ENCODE data around the gene BRCA1. TPM values are rescaled to one million over a fixed set of nuclear protein-coding genes. Genes with fewer than 3 reads are reported as not detected.
"Not testable (repeated sequence)": the region's sequence is repeated elsewhere in the genome, so short reads cannot be mapped to it uniquely, and the experiment has no call there.

The BRCA1 gene
- polyA plus RNA-seq, 3 donors, result 15.8 to 17.7 (median 16.5) TPM

DNA sequence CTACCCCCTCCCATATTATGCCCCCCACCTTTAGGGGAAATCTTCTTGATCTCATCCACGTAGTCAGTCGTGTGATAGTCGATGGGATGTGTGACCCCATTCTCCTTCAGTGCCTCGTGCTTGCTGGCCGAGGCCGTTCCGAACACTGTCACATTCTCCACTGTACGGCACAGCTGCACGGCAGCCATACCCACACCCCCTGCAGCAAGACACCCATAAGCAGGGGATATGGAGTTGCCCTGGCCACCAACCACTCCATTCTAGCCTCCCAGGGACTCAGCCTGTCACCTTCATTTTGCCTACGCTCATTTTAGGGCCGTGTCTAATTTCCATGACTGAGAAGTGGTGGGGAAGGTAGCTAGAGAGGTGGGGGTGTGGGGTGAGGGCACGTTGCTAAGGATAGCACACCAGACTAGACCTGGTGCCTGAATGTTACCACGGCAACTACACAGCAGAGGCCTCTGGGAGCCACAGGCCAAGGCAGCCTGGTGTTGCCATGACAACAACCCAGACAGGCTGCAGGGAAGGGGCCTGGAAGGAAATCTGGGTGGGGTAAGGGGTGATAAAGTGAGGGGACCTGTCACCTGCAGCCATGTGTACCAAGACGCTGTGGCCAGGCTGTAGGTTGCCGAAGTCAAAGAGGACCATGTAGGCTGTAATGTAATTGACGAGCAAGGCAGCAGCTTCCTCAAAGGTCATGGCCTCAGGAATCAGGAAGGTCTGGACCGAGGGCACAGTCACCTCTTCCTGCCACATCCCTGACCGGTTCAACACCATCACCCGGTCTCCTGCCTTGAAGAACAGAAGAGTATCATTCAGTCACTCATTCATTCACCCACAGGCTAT, 106.9 kb downstream of the BRCA1 start:
- peak in 1 of 11 donors; percentile 49 for DNase-seq (ENCODE audit: extremely low read depth in 1 of 11, low read depth in 9 of 11, low spot score in 4 of 11)

- DNase-seq (ENCODE audit: extremely low read depth in 1 of 11, low read depth in 9 of 11, low spot score in 4 of 11), result no peak
Measured at GRCh38 chr17:43016216-43016615, 108.9 kb downstream of the BRCA1 start.

GRCh38 chr17:43015579-43015978, 109.6 kb downstream of the BRCA1 start:
- no peak for DNase-seq (ENCODE audit: extremely low read depth in 1 of 11, low read depth in 9 of 11, low spot score in 4 of 11)

- no peak for DNase-seq (ENCODE audit: extremely low read depth in 1 of 11, low read depth in 9 of 11, low spot score in 4 of 11)
Measured at GRCh38 chr17:43014649-43015542, 110.3 kb downstream of the BRCA1 start.

GRCh38 chr17:43014020-43014648, 111.0 kb downstream of the BRCA1 start:
- DNase-seq (ENCODE audit: extremely low read depth in 1 of 11, low read depth in 9 of 11, low spot score in 4 of 11), result no peak

- DNase-seq (ENCODE audit: extremely low read depth in 1 of 11, low read depth in 9 of 11, low spot score in 4 of 11), result no peak
Measured at GRCh38 chr17:43013296-43013695, 111.9 kb downstream of the BRCA1 start.

GRCh38 chr17:43011728-43012472, 113.3 kb downstream of the BRCA1 start:
- no peak for DNase-seq (ENCODE audit: extremely low read depth in 1 of 11, low read depth in 9 of 11, low spot score in 4 of 11)

- DNase-seq (ENCODE audit: extremely low read depth in 1 of 11, low read depth in 9 of 11, low spot score in 4 of 11), result no peak
Measured at GRCh38 chr17:43010667-43011308, 114.4 kb downstream of the BRCA1 start.

DNA sequence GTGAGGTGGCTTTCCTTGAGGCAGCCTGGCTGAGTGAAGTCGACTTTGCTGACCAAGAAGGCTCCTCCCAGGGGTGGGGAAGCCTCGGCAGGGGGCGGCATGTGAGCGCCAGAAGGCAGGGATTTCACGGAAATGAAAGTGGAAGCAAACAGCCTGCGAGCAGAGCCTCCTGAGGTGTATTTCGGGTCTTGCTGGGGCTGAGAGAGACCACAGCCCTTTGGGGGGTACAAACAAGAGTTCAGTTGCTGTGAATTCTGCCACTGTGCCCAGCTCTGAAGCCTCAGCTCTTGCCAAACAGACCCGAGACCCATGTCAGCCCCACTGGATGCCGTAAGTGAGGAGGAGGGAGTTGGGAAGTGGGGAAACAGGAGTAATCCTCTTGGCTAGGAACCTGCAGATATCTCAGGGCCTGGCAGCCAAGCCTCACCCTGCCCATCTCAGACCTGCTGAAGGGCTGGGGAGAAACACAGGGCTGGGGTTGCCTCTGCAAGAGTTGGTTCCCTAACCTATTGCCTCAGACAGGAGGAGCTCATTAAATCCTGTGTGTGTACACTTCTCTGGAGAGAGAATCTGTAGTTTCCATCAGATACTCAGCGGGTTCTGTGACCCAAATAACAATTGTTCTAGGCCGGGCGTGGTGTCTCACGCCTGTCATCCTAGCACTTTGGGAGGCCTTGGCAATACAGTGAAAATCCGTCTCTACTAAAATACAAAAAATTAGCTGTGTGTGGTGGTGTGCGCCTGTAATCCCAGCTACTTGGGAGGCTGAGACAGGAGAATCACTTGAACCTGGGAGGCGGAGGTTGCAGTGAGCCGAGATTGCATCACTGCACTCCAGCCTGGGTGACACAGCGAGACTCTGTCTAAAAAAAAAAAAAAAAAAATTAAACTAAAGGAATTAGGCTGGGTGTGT, 118.3 kb downstream of the BRCA1 start, which contains the start of gene IFI35:
Gene IFI35 (plus strand): TSS at position 146 of the 913 bp plus-strand sequence. CDS start 164 bp downstream, at position 310.
- peak in 2 of 11 donors; percentile 62 to 70 for DNase-seq (ENCODE audit: extremely low read depth in 1 of 11, low read depth in 9 of 11, low spot score in 4 of 11)

- DNase-seq (ENCODE audit: extremely low read depth in 1 of 11, low read depth in 9 of 11, low spot score in 4 of 11), result no peak
Measured at GRCh38 chr17:43003542-43004172, 121.5 kb downstream of the BRCA1 start.

- DNase-seq (ENCODE audit: extremely low read depth in 1 of 11, low read depth in 9 of 11, low spot score in 4 of 11), result not testable (repeated sequence)
Measured at GRCh38 chr17:43000894-43001293, 124.3 kb downstream of the BRCA1 start.

GRCh38 chr17:42999003-42999525, 126.1 kb downstream of the BRCA1 start:
- DNase-seq (ENCODE audit: extremely low read depth in 1 of 11, low read depth in 9 of 11, low spot score in 4 of 11), result no peak

GRCh38 chr17:42997984-42998938, 126.9 kb downstream of the BRCA1 start, which contains the start of gene RPL27:
RPL27 (plus strand) TSS chr17:42998419; CDS start chr17:42998751, 332 bp downstream.
- peak; percentile 99 to 100 (median 100) for DNase-seq (ENCODE audit: extremely low read depth in 1 of 11, low read depth in 9 of 11, low spot score in 4 of 11)

DNA sequence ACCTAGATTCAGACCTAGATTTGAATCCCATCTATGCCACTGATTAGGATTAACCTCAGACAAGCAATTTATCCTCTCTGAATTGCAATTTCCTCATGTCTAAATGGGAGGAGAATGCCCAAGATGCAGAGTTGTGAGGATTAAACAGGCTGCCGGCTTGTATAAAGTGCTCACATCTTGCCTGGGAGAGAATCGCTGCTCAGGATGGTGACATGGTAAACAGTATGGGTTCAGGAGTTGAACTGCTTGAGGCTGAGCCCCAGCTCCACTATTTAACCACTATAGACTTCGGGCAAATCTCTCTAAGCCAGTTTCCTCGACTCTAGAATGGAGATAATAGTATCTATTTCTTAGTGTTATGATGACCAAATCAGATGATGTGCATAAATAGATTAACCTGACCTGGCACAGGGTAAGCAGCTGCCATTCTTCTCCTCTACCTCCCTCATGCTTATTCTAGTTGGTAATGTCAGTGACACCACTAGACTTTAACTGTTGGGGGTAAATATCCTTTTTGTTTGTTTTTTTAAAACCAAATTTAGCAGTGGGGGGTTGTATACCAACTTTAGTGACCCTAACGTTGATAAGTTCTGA, 127.7 kb downstream of the BRCA1 start:
- DNase-seq (ENCODE audit: extremely low read depth in 1 of 11, low read depth in 9 of 11, low spot score in 4 of 11), result no peak
